Measurements from ENCODE around the gene ZNF101.

ZNF101 gene

DNA sequence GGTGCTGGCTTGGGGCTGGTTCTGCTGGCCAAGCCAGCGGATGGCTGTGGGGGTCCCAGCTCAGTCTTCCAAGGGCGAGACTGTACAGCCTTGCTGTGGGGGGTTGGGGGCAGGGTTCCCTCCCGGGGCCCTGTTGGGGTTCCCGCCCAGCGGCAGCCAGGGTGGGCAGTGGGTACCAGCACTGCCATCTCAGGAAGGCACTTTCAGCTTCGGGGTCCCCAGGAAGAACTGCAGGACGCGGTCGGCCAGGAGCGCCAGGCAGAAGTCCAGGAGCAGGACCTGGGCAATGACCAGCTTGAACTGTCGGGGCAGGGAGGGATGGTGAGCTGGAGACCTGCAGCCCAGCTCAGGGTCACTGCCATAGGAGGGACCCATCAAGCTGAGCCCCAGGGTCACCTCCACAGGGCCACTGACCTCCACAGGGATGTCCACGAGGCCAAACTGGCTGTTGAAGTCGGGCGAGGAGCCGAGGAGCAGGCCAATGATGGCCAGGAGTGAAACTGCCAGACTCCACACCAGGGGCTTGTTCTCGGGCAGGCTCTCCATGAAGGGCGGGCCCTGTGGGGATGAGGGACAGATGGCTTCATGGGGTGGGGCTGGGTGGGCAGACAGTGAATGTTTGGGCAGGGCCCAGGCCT, 23.3 kb upstream of the ZNF101 start:
- TF ChIP-seq, protein P1, sequence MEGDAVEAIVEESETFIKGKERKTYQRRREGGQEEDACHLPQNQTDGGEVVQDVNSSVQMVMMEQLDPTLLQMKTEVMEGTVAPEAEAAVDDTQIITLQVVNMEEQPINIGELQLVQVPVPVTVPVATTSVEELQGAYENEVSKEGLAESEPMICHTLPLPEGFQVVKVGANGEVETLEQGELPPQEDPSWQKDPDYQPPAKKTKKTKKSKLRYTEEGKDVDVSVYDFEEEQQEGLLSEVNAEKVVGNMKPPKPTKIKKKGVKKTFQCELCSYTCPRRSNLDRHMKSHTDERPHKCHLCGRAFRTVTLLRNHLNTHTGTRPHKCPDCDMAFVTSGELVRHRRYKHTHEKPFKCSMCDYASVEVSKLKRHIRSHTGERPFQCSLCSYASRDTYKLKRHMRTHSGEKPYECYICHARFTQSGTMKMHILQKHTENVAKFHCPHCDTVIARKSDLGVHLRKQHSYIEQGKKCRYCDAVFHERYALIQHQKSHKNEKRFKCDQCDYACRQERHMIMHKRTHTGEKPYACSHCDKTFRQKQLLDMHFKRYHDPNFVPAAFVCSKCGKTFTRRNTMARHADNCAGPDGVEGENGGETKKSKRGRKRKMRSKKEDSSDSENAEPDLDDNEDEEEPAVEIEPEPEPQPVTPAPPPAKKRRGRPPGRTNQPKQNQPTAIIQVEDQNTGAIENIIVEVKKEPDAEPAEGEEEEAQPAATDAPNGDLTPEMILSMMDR (conservative IDR thresholded peaks at IDR 0.05; ENCODE audit: low read depth): no peak
- no peak for DNase-seq (ENCODE audit: low spot score)
- ChIA-PET POLR2A (ENCODE audit: low non-redundant PET) (no interaction called here), CTCF (interaction anchor here (1.2 to 2.3 kb wide), 2 partner anchors 113 kb away, joined by 4 to 33 read pairs; no protein-coding TSS in a partner anchor)
- peak overlapping the region; percentile 79 for H3K27ac ChIP-seq

DNA sequence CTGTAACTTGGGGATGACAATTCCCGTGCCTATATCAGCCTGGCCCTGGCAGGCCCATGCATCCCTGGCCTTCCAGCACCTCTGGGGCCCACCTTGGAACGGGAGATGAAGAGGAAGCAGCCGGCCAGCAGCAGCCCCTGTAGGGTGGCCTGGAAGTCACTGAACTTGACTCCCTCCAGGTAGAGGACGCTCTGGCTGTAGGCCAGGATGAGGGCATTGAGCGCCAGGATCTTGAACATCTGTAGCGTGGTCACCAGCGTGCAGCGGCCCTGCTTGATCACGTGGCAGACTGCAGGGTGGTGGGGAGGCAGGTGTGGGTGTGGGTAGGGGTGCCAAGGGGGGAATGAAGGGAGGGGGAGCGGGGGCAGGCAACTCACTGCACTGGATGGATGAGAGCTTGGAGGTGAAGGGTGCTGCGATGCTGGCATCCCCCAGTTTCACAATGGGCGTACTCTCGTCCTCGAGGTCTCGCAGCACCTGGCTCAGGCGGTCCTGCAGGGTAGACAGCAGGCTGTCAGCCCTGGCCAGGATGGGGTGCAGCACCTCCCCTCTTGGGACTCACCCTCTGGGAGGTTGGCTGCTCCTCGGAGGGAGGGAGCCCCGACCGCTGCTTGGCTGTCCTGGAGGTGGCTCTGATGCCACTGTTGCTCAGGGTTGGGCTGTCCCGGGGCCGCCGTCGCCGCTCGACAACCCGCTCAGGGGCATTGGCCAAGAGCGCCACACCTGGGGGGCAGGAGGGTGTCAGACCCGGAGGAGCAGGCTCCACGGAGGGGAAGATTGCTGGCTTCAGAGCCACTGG, 21.4 kb upstream of the ZNF101 start:
- TF ChIP-seq, protein P1 (conservative IDR thresholded peaks at IDR 0.05; ENCODE audit: low read depth): no peak
- H3K27ac ChIP-seq: peak overlapping the region; percentile 79; the same call in 1 of the 2 replicates
- ChIA-PET POLR2A (ENCODE audit: low non-redundant PET) (no interaction called here), CTCF (interaction anchor here (0.6 kb wide), 1 partner anchor 10 kb away, joined by 4 read pairs; no protein-coding TSS in a partner anchor)
- DNase-seq (ENCODE audit: low spot score): no peak

DNA sequence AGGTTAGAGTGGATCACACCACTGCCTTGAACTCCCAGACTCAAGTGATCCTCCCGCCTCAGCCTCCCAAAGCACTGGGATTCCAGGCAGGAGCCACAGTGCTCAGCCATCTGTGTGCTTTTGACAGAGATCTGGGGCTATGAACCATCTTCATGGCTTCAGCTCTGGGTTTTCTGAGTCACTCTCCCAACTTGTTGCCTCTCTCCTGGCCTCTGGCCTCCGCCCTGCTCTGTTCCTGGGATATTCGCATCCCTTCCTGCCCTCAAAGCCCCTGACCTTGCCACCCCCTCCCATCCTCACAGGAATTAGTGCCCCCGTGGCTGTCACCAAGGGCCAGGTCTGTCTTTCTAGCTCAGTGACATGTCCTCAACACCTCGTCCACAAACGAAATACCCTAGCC, 19.5 kb upstream of the ZNF101 start:
- DNase-seq (ENCODE audit: low spot score): no peak
- peak overlapping the region; percentile 12; the same call in 1 of the 2 replicates for H3K27ac ChIP-seq
- CTCF ChIA-PET: no interaction called here
- TF ChIP-seq, protein P1 (conservative IDR thresholded peaks at IDR 0.05; ENCODE audit: low read depth): no peak
- POLR2A ChIA-PET (ENCODE audit: low non-redundant PET): no interaction called here

DNA sequence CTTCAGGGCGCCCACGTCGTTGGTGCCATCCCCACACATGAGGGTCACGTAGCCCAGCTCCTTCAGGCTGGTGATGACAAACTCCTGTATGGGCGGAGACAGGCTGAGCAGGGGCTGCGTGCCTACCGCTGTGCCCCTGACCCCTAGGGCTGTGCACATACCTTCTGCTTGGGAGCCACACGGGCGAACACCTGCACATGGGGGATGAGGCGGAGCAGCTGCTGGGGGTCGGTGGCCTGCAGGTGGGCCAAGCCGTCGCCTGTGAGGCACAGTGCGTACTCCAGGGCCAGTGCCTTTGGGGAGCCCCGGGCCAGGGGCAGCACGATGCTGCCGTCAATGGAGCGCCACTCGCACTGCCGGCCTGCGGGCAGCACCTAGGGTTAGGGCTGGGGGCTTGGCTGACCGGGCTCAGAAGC, 19.1 kb upstream of the ZNF101 start:
- TF ChIP-seq, protein P1 (conservative IDR thresholded peaks at IDR 0.05; ENCODE audit: low read depth): no peak
- ChIA-PET POLR2A (ENCODE audit: low non-redundant PET) (no interaction called here), CTCF (interaction anchor here (2.2 kb wide), 1 partner anchor 117 kb away, joined by 10 read pairs; no protein-coding TSS in a partner anchor)
- DNase-seq (ENCODE audit: low spot score): no peak
- H3K27ac ChIP-seq: peak overlapping the region; percentile 12; the same call in 1 of the 2 replicates

DNA sequence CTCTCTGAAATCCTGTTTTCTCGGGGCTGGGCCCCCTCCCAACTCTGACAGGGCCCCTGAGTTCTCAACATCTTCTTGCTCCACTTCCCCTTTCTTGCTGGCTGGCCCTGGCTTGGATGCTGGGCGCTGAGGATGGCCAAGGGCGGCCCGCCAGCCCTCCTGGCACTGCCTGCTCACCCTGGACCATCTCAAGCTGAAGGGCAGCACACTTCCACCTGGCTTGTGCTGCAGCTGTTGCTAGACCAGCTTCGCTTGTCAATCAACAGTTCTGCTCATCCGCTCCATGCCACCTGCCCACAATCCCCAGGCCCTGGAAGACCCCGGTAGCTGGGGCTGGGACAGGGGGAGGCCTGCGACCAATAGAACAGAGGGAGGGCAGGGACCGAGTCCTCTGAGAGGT, 18.3 kb upstream of the ZNF101 start:
- POLR2A ChIA-PET (ENCODE audit: low non-redundant PET): no interaction called here
- TF ChIP-seq, protein P1 (conservative IDR thresholded peaks at IDR 0.05; ENCODE audit: low read depth): no peak
- H3K27ac ChIP-seq: 0 out of 2 replicates have a peak overlapping the region, but pooled peaks have one; percentile 1
- CTCF ChIA-PET: interaction anchor here (2.2 kb wide), 1 partner anchor 118 kb away, joined by 10 read pairs; no protein-coding TSS in a partner anchor
- no peak for DNase-seq (ENCODE audit: low spot score)

DNA sequence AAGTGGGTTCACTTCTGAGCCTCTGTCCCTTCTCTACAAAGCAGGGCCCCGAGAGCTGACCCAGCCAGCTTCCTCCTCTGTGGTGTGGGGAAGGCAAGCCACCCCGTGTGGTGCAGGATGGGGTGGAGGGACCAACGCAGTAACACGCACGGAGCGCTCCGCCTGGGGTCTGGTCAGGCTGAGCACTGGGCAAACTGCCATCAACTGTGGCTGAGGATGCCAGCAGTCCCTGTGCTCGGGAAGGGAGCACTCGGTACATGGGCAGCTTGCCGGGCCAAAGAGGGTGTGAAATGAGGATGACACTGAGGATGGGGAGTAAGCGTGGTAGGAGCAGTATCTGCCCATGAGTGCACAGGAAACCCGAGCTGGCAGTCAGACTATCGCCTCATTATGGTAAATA, 17.6 kb upstream of the ZNF101 start:
- ChIA-PET POLR2A (ENCODE audit: low non-redundant PET) (no interaction called here), CTCF (interaction anchor here (0.8 to 2.2 kb wide), 2 partner anchors 99 to 119 kb away, joined by 4 to 10 read pairs; no protein-coding TSS in a partner anchor)
- 0 out of 2 replicates have a peak overlapping the region, but pooled peaks have one; percentile 1 for H3K27ac ChIP-seq
- TF ChIP-seq, protein P1 (conservative IDR thresholded peaks at IDR 0.05; ENCODE audit: low read depth): no peak
- no peak for DNase-seq (ENCODE audit: low spot score)
